Measurements from ENCODE around the gene ESRRG.

Gene ESRRG

GRCh38 chr1:216462066-216462775 lies 261.0 kb downstream of the ESRRG start:
- Histone ChIP-seq H4K20me1 (ENCODE audit: insufficient read depth, low read length) (no peaks in the 10 kb centered on the region), H3K9me2 (replicated peaks; ENCODE audit: insufficient read depth, low read length) (no peaks in the 10 kb centered on the region), H3K79me2 (ENCODE audit: low read length) (no peaks in the 10 kb centered on the region), H2AFZ (ENCODE audit: low read length) (no peak overlapping the region), H3K36me3 (replicated peaks; ENCODE audit: insufficient read depth, low read length) (no peaks in the 10 kb centered on the region), H3K4me2 (ENCODE audit: low read depth, low read length) (no peak overlapping the region), H3F3A (ENCODE audit: insufficient read depth, low read length) (no peaks in the 10 kb centered on the region), H3K4me3 (ENCODE audit: low read length) (no peak overlapping the region), H3K9ac (ENCODE audit: low read length) (no peak overlapping the region), H3K4me1 (ENCODE audit: low read length) (no peaks in the 10 kb centered on the region), H3K27me3 (replicated peaks; ENCODE audit: insufficient read depth, low read length) (no peaks in the 10 kb centered on the region), H3K27ac (ENCODE audit: low read length) (no peak overlapping the region), H3K9me3 (replicated peaks; ENCODE audit: insufficient read depth, low read length) (no peaks in the 10 kb centered on the region)
- no peak for DNase-seq
- TF ChIP-seq EZH2 (optimal IDR thresholded peaks at IDR 0.05; ENCODE audit: low read depth, low read length) (no peak), CTCF (IDR thresholded peaks at IDR 0.05; ENCODE audit: low read length) (no peak), EZH2phosphoT487 (IDR thresholded peaks at IDR 0.05; ENCODE audit: low read length) (no peak)

- Histone ChIP-seq H3K27ac (ENCODE audit: low read length) (no peak overlapping the region), H3K36me3 (replicated peaks; ENCODE audit: insufficient read depth, low read length) (no peaks in the 10 kb centered on the region), H3K9me3 (replicated peaks; ENCODE audit: insufficient read depth, low read length) (no peaks in the 10 kb centered on the region), H3F3A (ENCODE audit: insufficient read depth, low read length) (no peaks in the 10 kb centered on the region), H2AFZ (ENCODE audit: low read length) (no peak overlapping the region), H3K4me2 (ENCODE audit: low read depth, low read length) (no peak overlapping the region), H3K9ac (ENCODE audit: low read length) (no peak overlapping the region), H3K4me3 (ENCODE audit: low read length) (no peak overlapping the region), H3K27me3 (replicated peaks; ENCODE audit: insufficient read depth, low read length) (no peaks in the 10 kb centered on the region), H4K20me1 (ENCODE audit: insufficient read depth, low read length) (no peaks in the 10 kb centered on the region), H3K9me2 (replicated peaks; ENCODE audit: insufficient read depth, low read length) (no peaks in the 10 kb centered on the region), H3K79me2 (ENCODE audit: low read length) (no peaks in the 10 kb centered on the region), H3K4me1 (ENCODE audit: low read length) (no peaks in the 10 kb centered on the region)
- no peak for DNase-seq
- no peak for TF ChIP-seq EZH2phosphoT487 (IDR thresholded peaks at IDR 0.05; ENCODE audit: low read length)
Measured at GRCh38 chr1:216461466-216461865, 261.8 kb downstream of the ESRRG start.

- no peaks in the 10 kb centered on the region for H3K4me1 ChIP-seq (ENCODE audit: low read length)
- H3K9ac ChIP-seq (ENCODE audit: low read length) = no peak overlapping the region
- no peaks in the 10 kb centered on the region for H3K9me2 ChIP-seq (replicated peaks; ENCODE audit: insufficient read depth, low read length)
- no peak for DNase-seq
- H3K79me2 ChIP-seq (ENCODE audit: low read length) = no peaks in the 10 kb centered on the region
- H3K36me3 ChIP-seq (replicated peaks; ENCODE audit: insufficient read depth, low read length) = no peaks in the 10 kb centered on the region
- H3K4me3 ChIP-seq (ENCODE audit: low read length) = no peak overlapping the region
- H3F3A ChIP-seq (ENCODE audit: insufficient read depth, low read length) = no peaks in the 10 kb centered on the region
- H2AFZ ChIP-seq (ENCODE audit: low read length) = no peak overlapping the region
- no peak overlapping the region for H3K27ac ChIP-seq (ENCODE audit: low read length)
- no peaks in the 10 kb centered on the region for H3K27me3 ChIP-seq (replicated peaks; ENCODE audit: insufficient read depth, low read length)
- no peak overlapping the region for H3K4me2 ChIP-seq (ENCODE audit: low read depth, low read length)
- no peaks in the 10 kb centered on the region for H3K9me3 ChIP-seq (replicated peaks; ENCODE audit: insufficient read depth, low read length)
- TF ChIP-seq CTCF (IDR thresholded peaks at IDR 0.05; ENCODE audit: low read length) (no peak), EZH2 (optimal IDR thresholded peaks at IDR 0.05; ENCODE audit: low read depth, low read length) (no peak), EZH2phosphoT487 (IDR thresholded peaks at IDR 0.05; ENCODE audit: low read length) (no peak)
- H4K20me1 ChIP-seq (ENCODE audit: insufficient read depth, low read length) = no peaks in the 10 kb centered on the region
Measured at GRCh38 chr1:216459651-216460207, 263.5 kb downstream of the ESRRG start.

GRCh38 chr1:216458812-216459211 lies 264.4 kb downstream of the ESRRG start:
- no peaks in the 10 kb centered on the region for H4K20me1 ChIP-seq (ENCODE audit: insufficient read depth, low read length)
- H3K27ac ChIP-seq (ENCODE audit: low read length) = no peak overlapping the region
- no peak overlapping the region for H2AFZ ChIP-seq (ENCODE audit: low read length)
- TF ChIP-seq EZH2phosphoT487 (IDR thresholded peaks at IDR 0.05; ENCODE audit: low read length) (no peak), CTCF (IDR thresholded peaks at IDR 0.05; ENCODE audit: low read length) (no peak), EZH2 (optimal IDR thresholded peaks at IDR 0.05; ENCODE audit: low read depth, low read length) (no peak)
- H3K9me2 ChIP-seq (replicated peaks; ENCODE audit: insufficient read depth, low read length) = no peaks in the 10 kb centered on the region
- no peaks in the 10 kb centered on the region for H3F3A ChIP-seq (ENCODE audit: insufficient read depth, low read length)
- H3K9me3 ChIP-seq (replicated peaks; ENCODE audit: insufficient read depth, low read length) = no peaks in the 10 kb centered on the region
- H3K79me2 ChIP-seq (ENCODE audit: low read length) = no peaks in the 10 kb centered on the region
- no peaks in the 10 kb centered on the region for H3K4me1 ChIP-seq (ENCODE audit: low read length)
- no peak for DNase-seq
- H3K9ac ChIP-seq (ENCODE audit: low read length) = no peak overlapping the region
- no peak overlapping the region for H3K4me2 ChIP-seq (ENCODE audit: low read depth, low read length)
- no peaks in the 10 kb centered on the region for H3K27me3 ChIP-seq (replicated peaks; ENCODE audit: insufficient read depth, low read length)
- H3K36me3 ChIP-seq (replicated peaks; ENCODE audit: insufficient read depth, low read length) = no peaks in the 10 kb centered on the region
- H3K4me3 ChIP-seq (ENCODE audit: low read length) = no peak overlapping the region

All from MM.1S (cell line).